Umbilical cord (tissue), 2 donors: ENCODE data around the gene TMEM117. TPM values are rescaled to one million over a fixed set of nuclear protein-coding genes. Genes with fewer than 3 reads are reported as not detected.
"Not testable (repeated sequence)": the region's sequence is repeated elsewhere in the genome, so short reads cannot be mapped to it uniquely, and the experiment has no call there.

Experiments used
- DNase-seq: peaks from one replicate; pipeline ENCODE4 v3.0.0-alpha.2; 2015; ENCODE audit warnings: low spot score
- total RNA-seq: library from RNA; depleted of rRNA; stranded (reverse); fragments of >200 nt; gene quantifications from one replicate; pipeline ENCODE4 v1.2.3, GENCODE V29; 2014; ENCODE audit warnings: low replicate concordance; ENCODE audit not compliant: insufficient read depth

Gene TMEM117
- total RNA-seq, 1 donor from 2014 or later: 18.3 TPM

DNA sequence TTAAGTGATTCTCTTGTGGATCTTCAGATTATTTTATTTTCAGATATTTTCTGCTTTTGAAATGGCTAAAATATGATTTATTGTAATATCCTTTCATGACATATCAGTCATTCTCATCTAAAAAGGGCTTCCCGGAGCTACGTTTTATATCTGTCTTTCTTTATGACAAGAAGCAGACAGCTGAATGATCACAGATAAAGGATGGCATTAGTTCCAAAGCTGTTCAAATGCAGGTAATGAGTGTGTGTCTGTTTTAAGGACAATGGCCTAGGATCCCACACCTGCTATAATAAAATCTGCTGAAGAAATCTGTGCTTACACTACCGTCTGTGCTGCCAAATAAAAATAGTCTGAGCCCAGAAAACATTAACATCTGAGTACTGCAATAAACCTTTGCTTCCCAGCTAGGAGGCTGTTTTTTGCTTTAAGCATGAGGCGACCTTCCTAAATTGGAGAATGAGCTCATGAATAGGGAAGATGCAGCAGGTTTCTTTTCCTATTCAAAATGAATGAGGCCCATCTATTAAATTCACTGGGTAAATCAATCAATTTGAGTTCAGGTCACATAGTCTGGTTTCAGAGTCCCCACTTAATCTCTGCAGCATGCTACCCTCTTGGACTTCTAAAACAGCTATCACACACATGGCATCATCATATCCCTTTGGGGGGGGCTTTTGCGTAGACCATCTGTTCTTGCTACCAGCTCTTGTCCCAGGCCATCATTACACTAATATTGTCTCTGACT lies 541.7 kb downstream of the TMEM117 start:
- no peak for DNase-seq

DNA sequence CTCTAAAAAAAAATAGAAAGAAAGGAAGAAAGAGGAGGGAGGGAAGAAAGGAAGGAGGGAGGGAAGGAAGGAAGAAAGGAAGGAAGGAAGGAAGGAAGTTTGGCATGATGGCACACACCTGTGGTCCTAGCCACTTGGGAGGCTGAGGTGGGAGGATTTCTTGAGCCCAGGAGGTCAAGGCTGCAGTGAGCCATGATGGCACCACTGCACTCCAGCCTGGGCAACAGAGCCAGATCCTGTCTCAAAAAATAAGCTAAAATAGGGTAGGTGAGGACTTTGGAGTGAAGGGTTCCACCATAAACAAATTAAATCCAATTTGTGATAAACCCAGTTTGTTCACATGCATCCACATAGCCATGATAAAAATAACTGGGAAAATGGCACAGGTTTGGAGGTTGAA lies 543.2 kb downstream of the TMEM117 start:
- not testable (repeated sequence) for DNase-seq

DNA sequence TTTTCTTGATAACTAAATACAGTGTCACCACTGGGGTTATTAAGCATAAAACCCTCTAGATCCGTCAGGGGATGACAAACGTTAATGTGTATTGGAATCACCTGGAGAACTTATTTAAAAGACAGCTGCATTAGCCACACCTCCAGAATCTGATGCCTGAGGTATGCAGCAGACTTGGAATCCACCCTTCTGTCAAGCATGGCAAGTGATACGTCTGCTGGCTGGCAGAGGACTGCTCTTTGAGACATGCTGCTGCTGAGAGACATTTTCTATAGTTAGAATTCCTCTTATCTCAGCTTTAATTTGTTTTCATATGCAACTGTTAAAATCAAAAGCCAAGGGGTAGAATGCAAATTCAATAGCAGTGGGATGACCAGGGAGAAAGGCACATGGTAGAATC lies 544.0 kb downstream of the TMEM117 start:
- DNase-seq: peak; percentile 20

DNA sequence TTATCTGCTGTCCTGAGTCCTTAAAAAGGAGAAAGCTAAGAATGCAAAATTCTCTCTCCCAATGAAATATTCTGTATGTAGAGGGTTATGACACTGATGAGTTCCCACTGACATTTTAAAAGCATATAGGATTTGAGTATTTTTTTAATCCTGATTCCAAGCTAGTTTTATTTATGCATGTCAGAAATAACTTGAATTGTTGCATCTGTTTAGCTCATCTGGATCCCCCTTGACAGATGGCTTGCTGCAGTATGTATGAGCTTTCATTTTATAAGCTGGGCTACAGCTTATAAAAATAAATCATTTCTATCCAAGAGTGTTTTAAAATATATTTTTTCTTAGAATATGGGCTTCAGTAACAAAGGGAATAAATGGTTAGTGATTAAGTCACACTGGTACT lies 545.0 kb downstream of the TMEM117 start:
- DNase-seq: peak; percentile 68

DNA sequence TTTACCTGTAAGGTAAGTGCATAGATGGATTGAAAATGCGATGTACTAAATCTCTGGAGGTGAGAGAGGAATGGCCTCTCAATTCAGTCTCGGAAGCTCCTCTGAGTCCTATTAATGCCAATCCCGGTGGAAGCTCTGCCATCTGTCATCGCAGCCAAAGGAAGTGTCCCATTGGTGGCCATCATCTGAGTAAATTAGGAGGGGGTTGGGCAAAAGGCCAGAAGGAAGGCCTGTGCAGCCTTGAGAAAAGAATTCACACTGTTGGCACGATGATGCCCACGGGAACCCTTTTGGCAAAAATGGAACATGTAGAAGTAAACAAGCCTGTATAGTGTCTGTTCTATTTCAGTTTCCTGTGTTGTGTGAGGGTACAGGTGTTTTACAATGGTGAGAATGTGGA lies 545.5 kb downstream of the TMEM117 start:
- DNase-seq: no peak

DNA sequence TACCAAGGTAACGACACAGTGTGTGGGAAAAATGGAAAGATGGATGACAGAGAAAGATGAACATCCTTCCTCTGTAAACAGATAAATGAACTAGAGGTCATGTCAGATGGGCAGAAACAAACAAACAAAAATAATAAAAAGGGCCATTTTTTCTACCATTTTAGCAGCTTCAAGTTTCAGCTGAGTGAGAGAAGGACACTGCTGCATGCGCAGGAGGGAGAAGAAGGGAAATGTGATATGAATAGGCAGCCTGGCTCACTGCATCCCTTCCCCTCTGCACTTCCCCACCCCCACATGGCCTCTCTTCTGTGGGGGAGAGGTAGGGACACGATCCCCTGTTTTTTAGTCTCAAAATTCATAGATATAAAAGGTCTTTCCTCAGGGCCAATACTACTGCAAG lies 548.3 kb downstream of the TMEM117 start:
- DNase-seq: no peak

DNA sequence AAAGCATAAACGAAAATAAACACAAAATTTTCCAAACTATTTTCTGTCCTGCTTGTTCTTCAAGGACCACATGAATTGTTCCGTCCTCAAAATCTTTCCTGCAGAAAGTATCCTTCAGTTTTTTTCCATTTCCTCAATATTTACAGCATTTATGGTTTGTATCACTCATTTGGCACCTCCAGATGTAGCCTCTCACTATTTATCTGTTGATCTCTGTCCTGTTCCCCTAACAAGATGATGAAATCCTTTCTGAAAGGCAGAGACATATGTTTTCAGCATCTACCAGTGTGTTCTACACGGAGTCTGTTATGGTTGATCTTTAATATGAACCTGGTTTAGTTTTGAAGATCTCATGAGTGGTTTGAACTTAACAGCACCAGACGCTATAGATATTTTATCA lies 550.1 kb downstream of the TMEM117 start:
- peak; percentile 51 for DNase-seq

DNA sequence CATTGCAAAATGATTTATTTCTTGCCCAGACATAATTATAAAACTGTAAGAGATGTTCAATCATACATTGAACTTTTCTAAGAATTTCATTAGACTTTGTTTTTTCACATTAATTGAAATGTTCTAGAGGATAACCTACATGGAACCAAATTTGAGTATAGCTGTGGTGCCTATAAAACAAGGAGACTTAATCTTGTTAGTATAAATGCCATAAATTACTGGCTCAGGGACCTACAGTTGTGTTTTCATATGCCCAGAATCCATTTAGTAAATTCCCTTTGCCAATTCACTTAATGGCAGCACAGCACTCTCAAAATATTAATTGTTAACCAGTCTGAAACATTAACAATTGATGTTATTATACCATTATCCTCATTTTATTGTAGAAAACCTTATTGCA lies 551.7 kb downstream of the TMEM117 start:
- DNase-seq: no peak

DNA sequence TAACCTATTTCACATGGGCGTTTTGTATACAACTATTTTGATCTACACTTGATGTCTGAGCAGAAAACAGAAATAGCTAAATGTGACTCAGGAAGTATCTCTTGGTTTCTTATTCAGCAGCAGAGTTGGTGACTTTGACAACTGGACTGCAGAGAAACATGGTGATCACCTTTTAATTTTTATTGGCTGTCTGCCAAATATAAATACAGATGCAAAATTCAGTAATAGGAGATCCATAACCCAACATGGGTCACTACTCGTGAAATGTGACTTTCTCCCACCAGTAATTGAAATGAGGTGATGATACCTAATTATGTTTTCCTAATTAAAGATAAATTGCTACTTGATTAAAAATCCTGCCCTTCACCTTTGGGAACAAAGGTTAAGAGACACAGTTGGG lies 553.2 kb downstream of the TMEM117 start:
- no peak for DNase-seq

DNA sequence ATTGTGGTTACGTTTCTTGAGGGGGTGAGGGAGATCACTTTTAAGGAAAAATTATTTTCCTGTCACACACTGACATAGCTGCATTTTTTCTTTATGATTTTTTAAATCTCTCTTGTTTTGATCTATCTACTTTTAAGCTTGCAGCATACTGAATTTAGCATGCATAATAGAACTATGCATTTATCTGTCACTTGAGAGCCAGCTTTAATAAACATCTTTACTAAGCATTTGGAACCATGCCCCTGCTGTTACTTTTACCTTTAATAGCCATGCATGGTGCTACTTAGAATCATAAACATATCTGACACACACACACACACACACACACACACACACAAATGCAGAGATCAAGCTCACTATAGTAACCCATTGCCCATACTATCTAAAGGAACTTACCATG lies 554.0 kb downstream of the TMEM117 start:
- peak; percentile 20 for DNase-seq

DNA sequence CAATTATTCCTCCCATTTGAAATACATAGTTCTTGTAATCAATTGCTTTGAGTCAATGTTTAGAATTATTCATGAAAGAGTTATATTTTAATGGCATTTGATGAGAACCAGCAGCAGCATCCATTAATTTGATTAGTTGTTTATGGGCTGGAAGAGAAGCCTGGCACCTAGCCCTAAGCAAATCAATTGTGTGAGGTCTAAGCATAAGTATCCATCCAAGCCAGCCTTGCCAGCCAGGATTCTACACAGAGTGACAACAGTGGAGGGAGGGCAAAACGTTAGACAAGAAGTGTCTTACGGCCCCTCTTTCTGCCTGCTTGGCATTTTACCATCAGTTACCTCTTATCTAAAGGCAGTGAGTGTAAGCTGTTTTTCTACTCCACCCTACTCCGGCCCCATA lies 561.8 kb downstream of the TMEM117 start:
- no peak for DNase-seq

DNA sequence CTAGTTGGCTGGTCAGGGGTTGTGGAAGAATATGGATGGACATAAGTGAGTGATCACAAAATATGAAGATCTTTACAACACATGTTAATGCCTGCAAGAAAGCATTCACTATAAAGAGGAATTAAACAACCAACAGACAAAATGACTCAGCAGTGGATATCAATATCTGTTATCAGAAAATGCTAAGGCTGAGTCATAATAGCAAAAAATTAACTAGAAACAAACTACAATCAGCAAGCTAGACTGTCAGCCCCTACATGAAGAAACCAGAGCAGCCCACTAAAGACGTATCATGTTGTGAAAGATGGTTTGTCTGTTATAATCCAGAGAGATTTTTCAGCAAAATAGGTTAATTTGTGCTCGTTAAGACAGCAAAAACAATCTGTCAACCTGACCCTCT lies 567.3 kb downstream of the TMEM117 start:
- no peak for DNase-seq

DNA sequence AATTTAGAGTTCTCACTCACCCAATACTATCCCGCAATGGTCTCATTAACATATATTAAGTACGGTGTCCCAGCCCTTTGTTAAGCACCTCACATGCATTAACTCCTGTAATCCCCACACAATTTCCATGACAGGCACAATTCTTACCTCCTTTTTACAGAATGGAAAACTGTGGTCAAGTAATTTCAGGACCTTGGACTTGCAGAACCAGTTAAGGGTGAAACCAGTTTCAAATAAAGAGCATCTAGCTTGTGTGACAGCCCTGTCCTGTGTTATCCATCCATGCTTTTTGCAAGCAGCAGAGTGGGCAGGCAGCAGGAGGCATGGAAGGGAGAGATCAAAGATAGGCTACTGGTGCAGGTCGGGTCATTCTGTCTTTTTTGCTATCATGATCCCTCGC lies 569.4 kb downstream of the TMEM117 start:
- no peak for DNase-seq

DNA sequence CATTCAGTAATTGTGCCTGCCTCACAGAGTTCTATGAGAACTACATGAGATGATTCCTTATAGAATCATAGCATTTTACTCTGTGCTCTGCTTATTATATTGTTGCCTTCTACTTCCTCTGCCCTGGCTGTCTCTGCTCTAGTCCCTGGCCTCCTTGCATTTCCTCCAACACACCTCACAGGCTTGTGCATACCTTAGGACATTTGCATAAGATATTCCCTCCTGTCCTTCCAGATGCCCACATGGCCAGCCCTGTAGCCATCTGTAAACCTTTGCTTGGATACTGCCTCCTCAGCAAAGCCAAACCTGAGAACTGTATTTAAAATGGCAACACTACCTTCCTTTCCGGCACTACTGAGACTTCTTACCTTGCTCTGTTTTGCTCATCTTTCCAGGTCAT lies 586.7 kb downstream of the TMEM117 start:
- no peak for DNase-seq

DNA sequence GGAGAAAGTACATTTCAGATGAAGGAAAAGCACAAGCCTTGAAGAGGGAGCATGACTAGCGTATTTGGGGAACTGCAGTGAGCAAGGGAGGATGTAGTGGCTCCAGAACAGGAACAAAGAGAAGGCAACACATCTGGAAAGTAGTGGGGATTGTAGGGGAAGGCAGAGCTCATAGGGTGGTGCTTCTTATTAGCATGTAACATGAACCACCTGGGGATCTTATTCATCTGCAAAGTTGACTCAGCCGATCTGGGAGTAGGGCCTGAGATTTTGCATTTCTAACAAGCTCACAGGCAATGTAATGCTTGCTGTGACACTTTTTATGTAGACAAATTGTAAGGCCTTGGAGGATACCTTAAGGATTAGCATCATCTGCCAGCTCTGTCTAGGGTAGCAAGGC lies 592.9 kb downstream of the TMEM117 start:
- peak; percentile 49 for DNase-seq

DNA sequence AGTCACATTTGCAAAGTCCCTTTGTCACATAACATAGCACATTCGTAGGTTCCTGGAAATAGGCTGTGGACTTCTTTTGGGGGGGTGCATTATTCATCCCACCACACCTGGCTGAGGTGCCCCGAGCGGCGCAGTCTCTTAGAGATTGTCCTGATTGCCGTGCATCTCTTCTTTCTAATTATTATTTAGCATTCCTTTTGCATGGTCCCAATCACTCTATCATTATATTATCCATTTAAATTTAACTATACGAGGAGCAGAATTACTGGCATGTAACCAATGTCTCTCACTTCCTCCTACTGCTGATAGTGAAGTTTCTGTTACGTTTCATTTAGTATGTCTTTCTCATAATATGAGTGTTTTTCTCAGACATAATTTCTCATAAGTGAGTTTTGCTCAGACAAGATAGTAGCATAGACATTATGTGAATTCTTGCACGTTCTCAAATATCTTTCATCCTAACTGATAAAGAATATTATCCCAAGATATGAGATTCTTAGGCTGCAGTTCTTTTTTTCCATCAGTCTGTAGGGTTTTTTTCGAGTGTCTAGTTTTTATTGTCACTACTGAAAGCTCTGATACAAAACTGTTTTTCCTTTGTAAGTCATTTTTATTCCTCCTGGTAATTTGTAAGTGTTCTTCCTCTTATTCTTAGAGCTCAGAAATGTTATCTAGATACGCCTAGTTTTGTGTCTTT lies 595.9 kb downstream of the TMEM117 start:
- DNase-seq: peak; percentile 80

DNA sequence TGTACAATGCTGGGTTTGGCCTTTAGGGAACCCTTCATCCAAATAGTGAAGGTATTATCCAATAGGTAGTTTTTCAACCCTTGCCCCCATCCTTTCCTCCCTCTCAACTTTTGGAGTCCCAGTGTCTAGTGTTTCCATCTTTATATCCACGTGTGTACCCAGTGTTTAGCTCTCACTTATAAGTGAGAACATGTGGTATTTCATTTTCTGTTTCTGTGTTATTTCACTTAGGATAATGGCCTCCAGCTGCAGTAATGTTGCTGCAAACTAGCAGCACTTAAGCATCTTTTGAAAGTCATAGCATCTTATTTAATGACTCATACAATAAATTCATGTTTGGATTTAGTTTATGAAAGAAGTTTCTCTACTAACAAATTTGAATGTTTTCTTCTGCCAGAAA lies 597.8 kb downstream of the TMEM117 start:
- peak; percentile 83 for DNase-seq

DNA sequence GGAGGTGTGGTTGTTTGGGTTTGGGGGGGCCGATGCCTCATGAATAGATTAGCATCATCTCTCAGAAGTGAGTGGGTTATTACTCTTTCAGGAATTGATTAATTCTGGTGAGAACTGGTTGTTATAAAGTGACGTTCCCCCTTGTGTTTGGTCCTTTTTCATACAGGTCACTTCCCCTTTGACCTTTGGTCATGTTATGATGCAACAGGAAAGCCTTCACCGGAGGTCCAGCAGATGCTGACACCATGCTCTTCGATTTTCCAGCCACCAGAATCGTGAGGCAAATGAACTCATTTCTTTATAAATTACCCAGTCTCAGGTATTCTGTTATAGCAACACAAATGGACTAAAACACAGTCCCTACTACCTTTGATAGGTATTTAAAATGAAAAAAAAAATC lies 600.9 kb downstream of the TMEM117 start:
- no peak for DNase-seq

Other genes with a start within 250 kb of the TMEM117 start
- 39.2 TPM for gene PUS7L, start 77.3 kb upstream of the TMEM117 start, total RNA-seq
- 27.0 TPM for gene IRAK4, start 77.1 kb upstream of the TMEM117 start, total RNA-seq
- gene TWF1, start 29.8 kb upstream of the TMEM117 start, total RNA-seq: 135 TPM